ENCODE data around the gene LHX4. TPM values are rescaled to one million over a fixed set of nuclear protein-coding genes. Genes with fewer than 3 reads are reported as not detected.

Gene LHX4
- total and polyA plus RNA-seq, 2 of the 8 experiments (the other 6 are each of a cell fraction or from before 2014, with no cell fraction given) = 0.85 to 4.9 TPM

- TF ChIP-seq NRF1 (IDR thresholded peaks at IDR 0.05; ENCODE audit: low read depth, low read length) = no peak
- TF ChIP-seq, protein P1, sequence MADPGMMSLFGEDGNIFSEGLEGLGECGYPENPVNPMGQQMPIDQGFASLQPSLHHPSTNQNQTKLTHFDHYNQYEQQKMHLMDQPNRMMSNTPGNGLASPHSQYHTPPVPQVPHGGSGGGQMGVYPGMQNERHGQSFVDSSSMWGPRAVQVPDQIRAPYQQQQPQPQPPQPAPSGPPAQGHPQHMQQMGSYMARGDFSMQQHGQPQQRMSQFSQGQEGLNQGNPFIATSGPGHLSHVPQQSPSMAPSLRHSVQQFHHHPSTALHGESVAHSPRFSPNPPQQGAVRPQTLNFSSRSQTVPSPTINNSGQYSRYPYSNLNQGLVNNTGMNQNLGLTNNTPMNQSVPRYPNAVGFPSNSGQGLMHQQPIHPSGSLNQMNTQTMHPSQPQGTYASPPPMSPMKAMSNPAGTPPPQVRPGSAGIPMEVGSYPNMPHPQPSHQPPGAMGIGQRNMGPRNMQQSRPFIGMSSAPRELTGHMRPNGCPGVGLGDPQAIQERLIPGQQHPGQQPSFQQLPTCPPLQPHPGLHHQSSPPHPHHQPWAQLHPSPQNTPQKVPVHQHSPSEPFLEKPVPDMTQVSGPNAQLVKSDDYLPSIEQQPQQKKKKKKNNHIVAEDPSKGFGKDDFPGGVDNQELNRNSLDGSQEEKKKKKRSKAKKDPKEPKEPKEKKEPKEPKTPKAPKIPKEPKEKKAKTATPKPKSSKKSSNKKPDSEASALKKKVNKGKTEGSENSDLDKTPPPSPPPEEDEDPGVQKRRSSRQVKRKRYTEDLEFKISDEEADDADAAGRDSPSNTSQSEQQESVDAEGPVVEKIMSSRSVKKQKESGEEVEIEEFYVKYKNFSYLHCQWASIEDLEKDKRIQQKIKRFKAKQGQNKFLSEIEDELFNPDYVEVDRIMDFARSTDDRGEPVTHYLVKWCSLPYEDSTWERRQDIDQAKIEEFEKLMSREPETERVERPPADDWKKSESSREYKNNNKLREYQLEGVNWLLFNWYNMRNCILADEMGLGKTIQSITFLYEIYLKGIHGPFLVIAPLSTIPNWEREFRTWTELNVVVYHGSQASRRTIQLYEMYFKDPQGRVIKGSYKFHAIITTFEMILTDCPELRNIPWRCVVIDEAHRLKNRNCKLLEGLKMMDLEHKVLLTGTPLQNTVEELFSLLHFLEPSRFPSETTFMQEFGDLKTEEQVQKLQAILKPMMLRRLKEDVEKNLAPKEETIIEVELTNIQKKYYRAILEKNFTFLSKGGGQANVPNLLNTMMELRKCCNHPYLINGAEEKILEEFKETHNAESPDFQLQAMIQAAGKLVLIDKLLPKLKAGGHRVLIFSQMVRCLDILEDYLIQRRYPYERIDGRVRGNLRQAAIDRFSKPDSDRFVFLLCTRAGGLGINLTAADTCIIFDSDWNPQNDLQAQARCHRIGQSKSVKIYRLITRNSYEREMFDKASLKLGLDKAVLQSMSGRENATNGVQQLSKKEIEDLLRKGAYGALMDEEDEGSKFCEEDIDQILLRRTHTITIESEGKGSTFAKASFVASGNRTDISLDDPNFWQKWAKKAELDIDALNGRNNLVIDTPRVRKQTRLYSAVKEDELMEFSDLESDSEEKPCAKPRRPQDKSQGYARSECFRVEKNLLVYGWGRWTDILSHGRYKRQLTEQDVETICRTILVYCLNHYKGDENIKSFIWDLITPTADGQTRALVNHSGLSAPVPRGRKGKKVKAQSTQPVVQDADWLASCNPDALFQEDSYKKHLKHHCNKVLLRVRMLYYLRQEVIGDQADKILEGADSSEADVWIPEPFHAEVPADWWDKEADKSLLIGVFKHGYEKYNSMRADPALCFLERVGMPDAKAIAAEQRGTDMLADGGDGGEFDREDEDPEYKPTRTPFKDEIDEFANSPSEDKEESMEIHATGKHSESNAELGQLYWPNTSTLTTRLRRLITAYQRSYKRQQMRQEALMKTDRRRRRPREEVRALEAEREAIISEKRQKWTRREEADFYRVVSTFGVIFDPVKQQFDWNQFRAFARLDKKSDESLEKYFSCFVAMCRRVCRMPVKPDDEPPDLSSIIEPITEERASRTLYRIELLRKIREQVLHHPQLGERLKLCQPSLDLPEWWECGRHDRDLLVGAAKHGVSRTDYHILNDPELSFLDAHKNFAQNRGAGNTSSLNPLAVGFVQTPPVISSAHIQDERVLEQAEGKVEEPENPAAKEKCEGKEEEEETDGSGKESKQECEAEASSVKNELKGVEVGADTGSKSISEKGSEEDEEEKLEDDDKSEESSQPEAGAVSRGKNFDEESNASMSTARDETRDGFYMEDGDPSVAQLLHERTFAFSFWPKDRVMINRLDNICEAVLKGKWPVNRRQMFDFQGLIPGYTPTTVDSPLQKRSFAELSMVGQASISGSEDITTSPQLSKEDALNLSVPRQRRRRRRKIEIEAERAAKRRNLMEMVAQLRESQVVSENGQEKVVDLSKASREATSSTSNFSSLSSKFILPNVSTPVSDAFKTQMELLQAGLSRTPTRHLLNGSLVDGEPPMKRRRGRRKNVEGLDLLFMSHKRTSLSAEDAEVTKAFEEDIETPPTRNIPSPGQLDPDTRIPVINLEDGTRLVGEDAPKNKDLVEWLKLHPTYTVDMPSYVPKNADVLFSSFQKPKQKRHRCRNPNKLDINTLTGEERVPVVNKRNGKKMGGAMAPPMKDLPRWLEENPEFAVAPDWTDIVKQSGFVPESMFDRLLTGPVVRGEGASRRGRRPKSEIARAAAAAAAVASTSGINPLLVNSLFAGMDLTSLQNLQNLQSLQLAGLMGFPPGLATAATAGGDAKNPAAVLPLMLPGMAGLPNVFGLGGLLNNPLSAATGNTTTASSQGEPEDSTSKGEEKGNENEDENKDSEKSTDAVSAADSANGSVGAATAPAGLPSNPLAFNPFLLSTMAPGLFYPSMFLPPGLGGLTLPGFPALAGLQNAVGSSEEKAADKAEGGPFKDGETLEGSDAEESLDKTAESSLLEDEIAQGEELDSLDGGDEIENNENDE (IDR thresholded peaks at IDR 0.05; ENCODE audit: insufficient replicate concordance, low read length) = no peak
Observed at GRCh38 chr1:180250883-180251509, 20.9 kb downstream of the LHX4 start (continued).

Data from H1 (cell line).